NCI-H128 (cell line): Measurements from ENCODE around the gene MRPS26.
"Not testable (repeated sequence)": the region's sequence is repeated elsewhere in the genome, so short reads cannot be mapped to it uniquely, and the experiment has no call there.

Source experiments
- DNase-seq: peaks from one replicate; lab custom pipeline; 2025; ENCODE audit not compliant: unreplicated experiment; lab: John Stamatoyannopoulos, UW

Gene MRPS26

GRCh38 chr20:3072530-3073250, 26.8 kb downstream of the MRPS26 start:
- no peak for DNase-seq

- not testable (repeated sequence) for DNase-seq
Observed at GRCh38 chr20:3073251-3073643, 27.4 kb downstream of the MRPS26 start.

- DNase-seq = no peak
Observed at GRCh38 chr20:3074812-3075211, 29.0 kb downstream of the MRPS26 start.

- DNase-seq = not testable (repeated sequence)
Observed at GRCh38 chr20:3075315-3075714, 29.5 kb downstream of the MRPS26 start.

- no peak for DNase-seq
Observed at GRCh38 chr20:3077618-3078134, 31.8 kb downstream of the MRPS26 start.

GRCh38 chr20:3080939-3081388, 35.1 kb downstream of the MRPS26 start:
- DNase-seq = no peak

GRCh38 chr20:3081641-3082040, 35.8 kb downstream of the MRPS26 start:
- DNase-seq = no peak

- no peak for DNase-seq
Observed at GRCh38 chr20:3082306-3082951, 36.6 kb downstream of the MRPS26 start.

- DNase-seq = no peak
Observed at GRCh38 chr20:3082955-3083952, 37.4 kb downstream of the MRPS26 start.

GRCh38 chr20:3084283-3084985, 38.6 kb downstream of the MRPS26 start, which contains the start of gene AVP:
Gene AVP, minus strand, starts transcription at chr20:3084724. Its CDS starts 50 bp downstream, at chr20:3084674.
- DNase-seq = no peak

GRCh38 chr20:3084986-3085360, 39.1 kb downstream of the MRPS26 start:
- no peak for DNase-seq

- no peak for DNase-seq
Observed at GRCh38 chr20:3085571-3086072, 39.8 kb downstream of the MRPS26 start.

- DNase-seq = no peak
Observed at GRCh38 chr20:3088031-3088430, 42.2 kb downstream of the MRPS26 start.

- DNase-seq = no peak
Observed at GRCh38 chr20:3090565-3090964, 44.7 kb downstream of the MRPS26 start.

GRCh38 chr20:3092611-3093379, 46.9 kb downstream of the MRPS26 start:
- no peak for DNase-seq

GRCh38 chr20:3093861-3094361, 48.1 kb downstream of the MRPS26 start:
- DNase-seq = no peak

GRCh38 chr20:3094848-3095629, 49.2 kb downstream of the MRPS26 start:
- no peak for DNase-seq
